HepG2 (cell line): ENCODE data around the gene GAS2. TPM values are rescaled to one million over a fixed set of nuclear protein-coding genes. Genes with fewer than 3 reads are reported as not detected.

Experiments
- ATAC-seq: fragments of 200-7000 bp; cut with Tn5 transposase; 3 replicates; pipeline ENCODE4 v1.9.1; 2020; ENCODE audit warnings: mild to moderate bottlenecking, moderate library complexity
- BruUV-seq: library from RNA; stranded (reverse); fragments of 400-500 nt; replicated peaks from 2 replicates; lab custom pipeline; 2021; lab: Mats Ljungman, UMichigan
- CTCF ChIA-PET: fragments of 300-600 bp; formaldehyde crosslinking; extraction: SDS; loops from one replicate; lab custom pipeline; 2021; ENCODE audit warnings: low total read pairs, inconsistent platforms, low intra/inter-chr PET ratio; lab: Yijun Ruan, JAX
- POLR2A ChIA-PET: fragments of 350-600 bp; sonication (Branson Sonifier 250); formaldehyde crosslinking; loops from one replicate; lab custom pipeline; 2020; ENCODE audit warnings: antibody characterized with exemption, inconsistent platforms; lab: Yijun Ruan, JAX
- DNase-seq: peaks from one replicate; pipeline ENCODE4 v3.0.0-alpha.2; 2015; ENCODE audit warnings: low spot score
- FAIRE-seq: peaks from 3 replicates; lab custom pipeline; 2011; peaks lifted over from hg19 to GRCh38; lab: Jason Lieb, UNC
- H2AFZ ChIP-seq: one replicate; pipeline ENCODE4 v1.6.1; 2011; ENCODE audit warnings: low read length, inconsistent platforms
- H3K27ac ChIP-seq: fragments of 300-600 bp; 3 replicates; pipeline ENCODE4 v1.8.0; 2011; ENCODE audit warnings: mixed run types, mild to moderate bottlenecking, mixed read lengths, low read length, inconsistent platforms; ENCODE audit not compliant: insufficient read depth; ENCODE audit errors: extremely low read length
- H3K27me3 ChIP-seq, 2 experiments: fragments of 200-600 bp in 1 of 2; 2 replicates in 1 of 2; 3 replicates in 1 of 2; pipeline versions ENCODE4 v1.6.0 to v1.8.0; 2011; ENCODE audit warnings: low read length in 2 of 2, mild to moderate bottlenecking in 2 of 2, moderate library complexity in 2 of 2, inconsistent platforms in 1 of 2; ENCODE audit not compliant: insufficient read depth in 2 of 2, control insufficient read depth in 1 of 2
- H3K36me3 ChIP-seq, 2 experiments: fragments of 200-600 bp in 1 of 2; replicated peaks in 1 of 2; 2 replicates in 1 of 2; 3 replicates in 1 of 2; pipeline versions ENCODE4 v1.5.1 to v1.8.0; 2011; ENCODE audit warnings: low read length in 2 of 2, inconsistent platforms in 1 of 2; ENCODE audit not compliant: insufficient read depth in 2 of 2, control insufficient read depth in 1 of 2
- H3K4me1 ChIP-seq: 2 replicates; pipeline ENCODE4 v1.5.1; 2012; ENCODE audit warnings: low read length, inconsistent platforms; ENCODE audit not compliant: insufficient read depth
- H3K4me2 ChIP-seq: 2 replicates; pipeline ENCODE4 v1.6.0; 2011; ENCODE audit warnings: low read depth, low read length, inconsistent platforms
- H3K4me3 ChIP-seq, 3 experiments: fragments of 200-600 bp in 1 of 3; sonication (generic), shearing (Covaris generic) in 1 of 3; replicated peaks in 1 of 3; 2 replicates each; pipeline ENCODE4 v1.5.1; 2011 to 2016; ENCODE audit warnings: low read length in 3 of 3, inconsistent platforms in 2 of 3, low read depth in 2 of 3, mild to moderate bottlenecking in 2 of 3, control low read depth in 1 of 3, mixed read lengths in 1 of 3; ENCODE audit not compliant: insufficient read depth in 1 of 3
- H3K79me2 ChIP-seq: one replicate; pipeline ENCODE4 v1.6.1; 2011; ENCODE audit warnings: low read length, inconsistent platforms; ENCODE audit not compliant: insufficient read depth
- H3K9ac ChIP-seq: 2 replicates; pipeline ENCODE4 v1.6.0; 2011; ENCODE audit warnings: mild to moderate bottlenecking, low read depth, low read length, inconsistent platforms; ENCODE audit not compliant: insufficient read depth
- H3K9me3 ChIP-seq: 2 replicates; pipeline ENCODE4 v1.5.1; 2012; ENCODE audit warnings: mild to moderate bottlenecking, low read length
- H4K20me1 ChIP-seq: 2 replicates; pipeline ENCODE4 v1.6.0; 2011; ENCODE audit warnings: inconsistent platforms, mild to moderate bottlenecking, low read length, moderate library complexity; ENCODE audit not compliant: insufficient read depth
- DNMT3B ChIP-seq: conservative IDR thresholded peaks from 2 replicates; pipeline ENCODE4 v1.6.1; 2016; ENCODE audit warnings: missing biosample characterization, control low read depth
- ETV6 ChIP-seq: sonication (generic); formaldehyde crosslinking; conservative IDR thresholded peaks from 2 replicates; pipeline ENCODE4 v1.4.0; 2020; ENCODE audit warnings: missing genetic modification reagents
- ZEB1 ChIP-seq: IDR thresholded peaks from 2 replicates; pipeline ENCODE4 v1.6.1; 2012; ENCODE audit warnings: mild to moderate bottlenecking, low read depth, inconsistent platforms; ENCODE audit not compliant: insufficient replicate concordance
- ZNF18 ChIP-seq: sonication (generic); formaldehyde crosslinking; IDR thresholded peaks from 2 replicates; pipeline ENCODE4 v1.8.0; 2022; ENCODE audit warnings: mild to moderate bottlenecking, missing genetic modification reagents; ENCODE audit not compliant: insufficient replicate concordance
- ZNF841 ChIP-seq: sonication (generic); formaldehyde crosslinking; IDR thresholded peaks from 2 replicates; pipeline ENCODE4 v1.8.1; 2023; ENCODE audit warnings: missing genetic modification reagents, borderline replicate concordance
- WGBS: methylation state at CpG from one replicate; pipeline ENCODE4 v1.1.6; 2017; ENCODE audit warnings: low lambda C conversion rate; 5-methylcytosine and 5-hydroxymethylcytosine counted together
- in situ Hi-C: cut with HindIII; loops from 2 replicates; pipeline ENCODE4 v1.10.0; 2017; ENCODE audit warnings: low pct_unique_long_range_greater_than_20kb; ENCODE audit not compliant: extremely low pct_ligation_motif_present
- intact Hi-C: fragments of 100-400 bp; cut with micrococcal nuclease; formaldehyde crosslinking; loops from one replicate; pipeline ENCODE4 v1.10.0; 2022; ENCODE audit not compliant: unreplicated experiment
- polyA plus RNA-seq, 8 experiments: library from polyadenylated mRNA; depleted of rRNA in 3 of 8; stranded (reverse) in 7 of 8; unstranded in 1 of 8; fragments of >200 nt; fragmentation: Illumina TruSeq in 4 of 8; extraction: Trizol in 4 of 8; gene quantifications; 2 replicates each; pipeline versions ENCODE4 v1.2.1 to v1.2.3, GENCODE V29; 2011 to 2016; ENCODE audit warnings: low read depth in 4 of 8, missing spikeins in 1 of 8, mixed read lengths in 1 of 8; ENCODE audit not compliant: insufficient read depth in 1 of 8
- total RNA-seq, 5 experiments: library from RNA; depleted of rRNA; stranded (reverse); fragments of >200 nt; fragmentation: Illumina TruSeq; extraction: Trizol; gene quantifications; 2 replicates each; pipeline ENCODE4 v1.2.3, GENCODE V29; 2016; ENCODE audit warnings: low read depth in 1 of 5
- TF ChIP-seq, protein P1 (sequence below): sonication (generic); formaldehyde crosslinking; IDR thresholded peaks from 2 replicates; pipeline ENCODE4 v1.9.0; 2021; ENCODE audit warnings: missing genetic modification reagents, borderline replicate concordance

GAS2 gene
- total and polyA plus RNA-seq, 2 of the 13 experiments (the other 11 are each of a cell fraction or from before 2014, with no cell fraction given), result 26.0 to 85.1 TPM

DNA sequence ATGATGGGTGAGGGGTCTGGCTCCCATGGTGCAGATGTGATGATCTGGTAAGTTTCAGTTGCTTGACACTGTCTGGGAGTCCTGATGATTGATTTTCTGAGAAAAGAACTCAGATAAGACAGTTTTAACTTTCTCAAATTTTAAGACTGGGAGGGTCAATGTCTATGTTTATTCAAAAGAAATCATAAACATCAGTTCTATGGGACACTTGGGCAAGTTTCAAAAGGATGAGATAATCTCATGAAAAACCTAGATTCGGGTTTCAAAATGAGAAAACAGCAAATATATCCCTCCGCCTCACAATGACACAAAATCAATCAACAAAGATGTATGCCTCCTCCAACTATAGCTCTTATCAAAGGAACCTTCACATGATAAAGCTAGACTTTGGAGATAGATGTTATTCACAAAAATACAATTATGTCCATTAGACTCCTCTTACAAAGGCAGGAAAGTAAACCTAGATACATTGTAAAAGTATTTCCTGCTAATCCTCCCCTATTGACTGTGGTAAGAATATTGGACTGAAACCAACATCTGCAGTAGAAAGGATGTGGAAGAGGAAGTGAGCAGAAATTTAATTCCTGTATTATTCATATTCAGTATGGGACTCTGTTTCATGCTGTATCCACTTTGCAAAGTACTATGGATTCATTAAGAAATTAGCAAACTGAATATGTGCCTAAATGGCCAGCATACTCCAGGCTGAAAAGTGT, 141.6 kb downstream of the GAS2 start:
- DNase-seq (no peak), FAIRE-seq (no peak), ATAC-seq (no peak)
- intact Hi-C loops, result no loop called here
- no TSS peak for BruUV-seq
- no peak overlapping the region for H3K27ac ChIP-seq
- POLR2A ChIA-PET, result no interaction called here
- TF ChIP-seq ETV6 (CRISPR knock-in tag) (no peak), ZNF18 (no peak), DNMT3B (no peak)
- no peak overlapping the region for H3K4me3 ChIP-seq
- no peak overlapping the region for H2AFZ ChIP-seq
- peaks cover 5% of the 10 kb centered on the region for H3K9me3 ChIP-seq
- no peaks in the 10 kb centered on the region for H3K27me3 ChIP-seq
- peaks cover under 1% of the 10 kb centered on the region for H3K4me1 ChIP-seq
- WGBS, result 89% methylated on average over 2 of the region's 2 CpGs
- H3K36me3 ChIP-seq, result peaks cover 0 to 18% of the 10 kb centered on the region in 2 experiments; a peak in 1 of 5 replicates
- in situ Hi-C loops, result no loop called here
- CTCF ChIA-PET, result no interaction called here
- no peak overlapping the region for H3K4me2 ChIP-seq
- H3K9ac ChIP-seq, result no peak overlapping the region
- no peaks in the 10 kb centered on the region for H4K20me1 ChIP-seq
- no peaks in the 10 kb centered on the region for H3K79me2 ChIP-seq

DNA sequence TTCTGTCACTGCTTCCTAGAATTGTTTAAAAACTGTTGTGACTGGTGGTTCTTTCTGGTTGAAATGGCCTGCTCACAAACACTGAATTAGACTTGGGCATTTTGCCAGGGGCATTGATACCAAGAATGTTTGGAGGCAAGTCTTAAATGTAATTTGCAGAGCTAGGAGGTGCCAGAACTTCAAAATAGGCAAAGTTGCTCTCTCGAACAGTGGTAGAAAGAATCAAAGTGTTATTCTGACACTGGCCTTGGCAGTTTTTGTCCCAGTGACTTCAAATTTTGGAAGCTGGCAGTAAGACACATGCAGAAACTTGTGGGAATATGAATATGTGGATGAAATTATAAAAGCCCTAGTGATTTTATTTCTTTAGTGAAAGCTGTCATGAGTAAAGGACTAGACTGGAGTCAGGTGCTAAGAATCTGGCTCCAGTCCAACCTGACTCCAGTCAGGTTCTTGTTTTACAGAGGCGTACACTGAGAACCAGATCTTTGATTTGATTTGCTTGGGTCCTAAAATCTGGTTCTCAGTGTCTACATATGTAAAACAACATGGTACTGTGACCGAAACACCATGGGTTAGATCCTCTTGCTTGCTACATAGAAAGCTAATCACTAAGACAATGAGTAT, 142.3 kb downstream of the GAS2 start:
- FAIRE-seq, result no peak
- Histone ChIP-seq H3K9ac (no peak overlapping the region), H4K20me1 (no peaks in the 10 kb centered on the region), H3K27ac (no peak overlapping the region), H3K4me2 (no peak overlapping the region), H3K4me3 (no peak overlapping the region), H3K79me2 (no peaks in the 10 kb centered on the region), H3K4me1 (no peaks in the 10 kb centered on the region), H3K27me3 (no peaks in the 10 kb centered on the region), H3K36me3 (peaks cover 0 to 18% of the 10 kb centered on the region in 2 experiments; a peak in 1 of 5 replicates), H3K9me3 (peaks cover 5% of the 10 kb centered on the region), H2AFZ (no peak overlapping the region)
- no peak for ATAC-seq
- POLR2A ChIA-PET, result no interaction called here
- 94% methylated on average over 3 of the region's 3 CpGs for WGBS
- DNase-seq, result no peak
- in situ Hi-C loops, result no loop called here
- BruUV-seq, result no TSS peak
- intact Hi-C loops, result no loop called here
- CTCF ChIA-PET, result no interaction called here
- TF ChIP-seq ZNF841 (CRISPR knock-in tag) (no peak), ZEB1 (no peak)
- TF ChIP-seq, protein P1, sequence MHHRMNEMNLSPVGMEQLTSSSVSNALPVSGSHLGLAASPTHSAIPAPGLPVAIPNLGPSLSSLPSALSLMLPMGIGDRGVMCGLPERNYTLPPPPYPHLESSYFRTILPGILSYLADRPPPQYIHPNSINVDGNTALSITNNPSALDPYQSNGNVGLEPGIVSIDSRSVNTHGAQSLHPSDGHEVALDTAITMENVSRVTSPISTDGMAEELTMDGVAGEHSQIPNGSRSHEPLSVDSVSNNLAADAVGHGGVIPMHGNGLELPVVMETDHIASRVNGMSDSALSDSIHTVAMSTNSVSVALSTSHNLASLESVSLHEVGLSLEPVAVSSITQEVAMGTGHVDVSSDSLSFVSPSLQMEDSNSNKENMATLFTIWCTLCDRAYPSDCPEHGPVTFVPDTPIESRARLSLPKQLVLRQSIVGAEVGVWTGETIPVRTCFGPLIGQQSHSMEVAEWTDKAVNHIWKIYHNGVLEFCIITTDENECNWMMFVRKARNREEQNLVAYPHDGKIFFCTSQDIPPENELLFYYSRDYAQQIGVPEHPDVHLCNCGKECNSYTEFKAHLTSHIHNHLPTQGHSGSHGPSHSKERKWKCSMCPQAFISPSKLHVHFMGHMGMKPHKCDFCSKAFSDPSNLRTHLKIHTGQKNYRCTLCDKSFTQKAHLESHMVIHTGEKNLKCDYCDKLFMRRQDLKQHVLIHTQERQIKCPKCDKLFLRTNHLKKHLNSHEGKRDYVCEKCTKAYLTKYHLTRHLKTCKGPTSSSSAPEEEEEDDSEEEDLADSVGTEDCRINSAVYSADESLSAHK (CRISPR knock-in tag), result no peak
